MM.1S (cell line): ENCODE results near the gene RIC8A.
"Not testable (repeated sequence)": the region's sequence is repeated elsewhere in the genome, so short reads cannot be mapped to it uniquely, and the experiment has no call there.

Source experiments
- DNase-seq: peaks from one replicate; pipeline ENCODE4 v3.0.0-alpha.2; 2015
- H2AFZ ChIP-seq: fragments of 300-600 bp; sonication (generic); 2 replicates; pipeline ENCODE4 v1.6.0; 2016; ENCODE audit warnings: antibody characterized with exemption, low read length
- H3F3A ChIP-seq: fragments of 300-600 bp; sonication (generic); 2 replicates; pipeline ENCODE4 v1.6.1; 2016; ENCODE audit warnings: mild to moderate bottlenecking, antibody characterized with exemption, low read length, moderate library complexity, mixed read lengths; ENCODE audit not compliant: insufficient read depth
- H3K27ac ChIP-seq: fragments of 300-600 bp; sonication (generic); 2 replicates; pipeline ENCODE4 v1.5.1; 2016; ENCODE audit warnings: mild to moderate bottlenecking, low read length
- H3K27me3 ChIP-seq: fragments of 300-600 bp; sonication (generic); replicated peaks from 2 replicates; pipeline ENCODE4 v1.6.0; 2016; ENCODE audit warnings: low read length; ENCODE audit not compliant: insufficient read depth
- H3K36me3 ChIP-seq: fragments of 300-600 bp; sonication (generic); replicated peaks from 2 replicates; pipeline ENCODE4 v1.6.1; 2016; ENCODE audit warnings: mild to moderate bottlenecking, low read length, mixed read lengths; ENCODE audit not compliant: insufficient read depth
- H3K4me1 ChIP-seq: fragments of 300-600 bp; sonication (generic); 2 replicates; pipeline ENCODE4 v1.6.1; 2016; ENCODE audit warnings: low read length, mixed read lengths
- H3K4me2 ChIP-seq: fragments of 300-600 bp; sonication (generic); 2 replicates; pipeline ENCODE4 v1.6.0; 2016; ENCODE audit warnings: low read depth, low read length
- H3K4me3 ChIP-seq: fragments of 300-600 bp; sonication (generic); 2 replicates; pipeline ENCODE4 v1.5.1; 2016; ENCODE audit warnings: low read length, mixed read lengths
- H3K79me2 ChIP-seq: fragments of 300-600 bp; sonication (generic); 2 replicates; pipeline ENCODE4 v1.6.1; 2016; ENCODE audit warnings: mixed run types, low read length, mixed read lengths
- H3K9ac ChIP-seq: fragments of 300-600 bp; sonication (generic); 2 replicates; pipeline ENCODE4 v1.6.1; 2016; ENCODE audit warnings: low read length, mixed read lengths
- H3K9me2 ChIP-seq: fragments of 300-600 bp; sonication (generic); replicated peaks from 2 replicates; pipeline ENCODE4 v1.6.1; 2016; ENCODE audit warnings: mild to moderate bottlenecking, low read length, mixed read lengths; ENCODE audit not compliant: insufficient read depth
- H3K9me3 ChIP-seq: fragments of 300-600 bp; sonication (generic); replicated peaks from 2 replicates; pipeline ENCODE4 v1.6.1; 2016; ENCODE audit warnings: mild to moderate bottlenecking, low read length, mixed read lengths; ENCODE audit not compliant: insufficient read depth
- H4K20me1 ChIP-seq: fragments of 300-600 bp; sonication (generic); 2 replicates; pipeline ENCODE4 v1.6.1; 2016; ENCODE audit warnings: mild to moderate bottlenecking, low read length, moderate library complexity, mixed read lengths; ENCODE audit not compliant: insufficient read depth
- EZH2 ChIP-seq: fragments of 300-600 bp; sonication (generic); optimal IDR thresholded peaks from 2 replicates; pipeline ENCODE3; 2017; ENCODE audit warnings: low read depth, mild to moderate bottlenecking, antibody characterized with exemption, low read length, mixed read lengths
- EZH2phosphoT487 ChIP-seq: fragments of 300-600 bp; sonication (generic); IDR thresholded peaks from 2 replicates; pipeline ENCODE4 v1.6.1; 2018; ENCODE audit warnings: antibody characterized with exemption, low read length
- TF ChIP-seq, protein P1 (sequence below): fragments of 300-600 bp; sonication (generic); IDR thresholded peaks from 2 replicates; pipeline ENCODE4 v1.5.1; 2016; ENCODE audit warnings: antibody characterized with exemption, low read length, mixed read lengths

The RIC8A gene

DNA sequence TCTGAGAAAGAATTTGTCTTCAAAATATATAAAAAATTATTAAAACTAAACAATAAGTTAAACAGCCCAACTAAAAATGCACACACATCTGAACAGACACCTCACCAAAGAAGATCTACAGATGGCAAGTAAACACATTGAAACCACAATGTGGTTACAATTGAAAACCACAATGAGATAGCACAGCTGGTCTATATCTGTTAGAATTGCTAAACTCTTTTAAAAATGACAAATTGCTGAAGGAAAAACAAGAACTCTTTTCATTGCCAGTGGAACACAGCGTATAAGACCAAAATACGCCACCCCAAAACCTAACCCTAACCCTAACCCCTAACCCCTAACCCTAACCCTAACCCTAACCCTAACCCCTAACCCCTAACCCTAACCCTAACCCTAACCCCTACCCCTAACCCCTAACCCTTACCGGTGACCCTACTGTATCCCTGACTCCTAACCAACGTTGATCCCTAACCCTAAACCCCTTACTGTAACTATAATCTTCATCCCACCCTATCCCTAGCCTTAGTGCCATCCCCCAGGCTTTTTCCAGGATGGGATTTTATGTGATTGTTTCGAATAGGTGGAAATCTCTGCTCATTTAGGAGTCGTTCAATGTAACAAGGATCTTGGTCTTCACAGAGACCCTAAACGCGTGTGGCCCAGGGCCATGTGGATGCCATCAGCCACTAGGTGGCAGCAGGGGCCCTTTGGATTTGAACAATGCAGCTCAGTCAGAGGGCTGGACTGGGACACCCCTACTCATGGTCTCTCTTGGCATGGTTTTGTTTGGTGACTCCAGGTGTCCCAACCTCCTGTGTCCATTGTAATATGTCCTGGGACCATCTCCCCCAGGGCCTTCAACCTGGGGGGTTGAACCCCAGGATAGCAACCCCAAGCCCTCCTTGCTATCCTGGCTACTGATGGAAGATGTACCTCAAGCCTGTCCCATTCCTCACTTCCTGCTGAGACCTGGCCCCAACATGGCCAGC lies 15.7 kb upstream of the RIC8A start:
- TF ChIP-seq, protein P1, sequence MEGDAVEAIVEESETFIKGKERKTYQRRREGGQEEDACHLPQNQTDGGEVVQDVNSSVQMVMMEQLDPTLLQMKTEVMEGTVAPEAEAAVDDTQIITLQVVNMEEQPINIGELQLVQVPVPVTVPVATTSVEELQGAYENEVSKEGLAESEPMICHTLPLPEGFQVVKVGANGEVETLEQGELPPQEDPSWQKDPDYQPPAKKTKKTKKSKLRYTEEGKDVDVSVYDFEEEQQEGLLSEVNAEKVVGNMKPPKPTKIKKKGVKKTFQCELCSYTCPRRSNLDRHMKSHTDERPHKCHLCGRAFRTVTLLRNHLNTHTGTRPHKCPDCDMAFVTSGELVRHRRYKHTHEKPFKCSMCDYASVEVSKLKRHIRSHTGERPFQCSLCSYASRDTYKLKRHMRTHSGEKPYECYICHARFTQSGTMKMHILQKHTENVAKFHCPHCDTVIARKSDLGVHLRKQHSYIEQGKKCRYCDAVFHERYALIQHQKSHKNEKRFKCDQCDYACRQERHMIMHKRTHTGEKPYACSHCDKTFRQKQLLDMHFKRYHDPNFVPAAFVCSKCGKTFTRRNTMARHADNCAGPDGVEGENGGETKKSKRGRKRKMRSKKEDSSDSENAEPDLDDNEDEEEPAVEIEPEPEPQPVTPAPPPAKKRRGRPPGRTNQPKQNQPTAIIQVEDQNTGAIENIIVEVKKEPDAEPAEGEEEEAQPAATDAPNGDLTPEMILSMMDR, result peak; percentile 34
- H3K9ac ChIP-seq, H3F3A ChIP-seq, H4K20me1 ChIP-seq, H3K27me3 ChIP-seq, H3K4me1 ChIP-seq, H3K79me2 ChIP-seq, H3K4me2 ChIP-seq, H2AFZ ChIP-seq, H3K4me3 ChIP-seq, H3K9me3 ChIP-seq, H3K36me3 ChIP-seq, H3K27ac ChIP-seq, H3K9me2 ChIP-seq, DNase-seq: not testable (repeated sequence)

DNA sequence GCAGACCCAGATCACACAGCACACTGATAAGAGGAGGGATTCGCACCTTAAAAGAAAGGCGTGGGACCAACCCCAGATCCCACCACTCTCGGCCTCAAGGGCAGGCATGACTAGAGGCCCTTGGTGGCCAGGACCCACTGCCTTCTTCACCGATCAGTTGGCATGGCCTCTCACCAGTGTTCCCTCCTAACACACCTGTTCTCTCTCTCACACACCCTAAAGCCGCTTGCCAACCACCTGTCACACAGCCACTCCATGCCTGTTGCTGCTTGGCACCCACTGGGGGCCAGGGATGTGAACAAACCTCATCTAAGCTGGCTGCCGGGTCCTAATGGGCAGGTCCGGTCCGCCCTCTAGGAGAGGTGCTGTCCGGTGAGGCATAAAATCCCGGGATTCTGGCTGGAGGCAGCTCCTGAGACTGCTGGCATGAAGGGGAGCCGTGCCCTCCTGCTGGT lies 14.8 kb upstream of the RIC8A start, which contains the start of gene SCGB1C1:
TSS of gene SCGB1C1 (plus strand) at position 405 of the 455 bp plus-strand sequence. CDS start at position 427, 22 bp downstream.
- not testable (repeated sequence) for H3K27me3 ChIP-seq, H3K4me3 ChIP-seq, H3K9me2 ChIP-seq, H4K20me1 ChIP-seq, H3K36me3 ChIP-seq, H3K9ac ChIP-seq, H3F3A ChIP-seq, DNase-seq, H3K4me2 ChIP-seq, H3K9me3 ChIP-seq, H3K4me1 ChIP-seq, H3K79me2 ChIP-seq, H3K27ac ChIP-seq, H2AFZ ChIP-seq

DNA sequence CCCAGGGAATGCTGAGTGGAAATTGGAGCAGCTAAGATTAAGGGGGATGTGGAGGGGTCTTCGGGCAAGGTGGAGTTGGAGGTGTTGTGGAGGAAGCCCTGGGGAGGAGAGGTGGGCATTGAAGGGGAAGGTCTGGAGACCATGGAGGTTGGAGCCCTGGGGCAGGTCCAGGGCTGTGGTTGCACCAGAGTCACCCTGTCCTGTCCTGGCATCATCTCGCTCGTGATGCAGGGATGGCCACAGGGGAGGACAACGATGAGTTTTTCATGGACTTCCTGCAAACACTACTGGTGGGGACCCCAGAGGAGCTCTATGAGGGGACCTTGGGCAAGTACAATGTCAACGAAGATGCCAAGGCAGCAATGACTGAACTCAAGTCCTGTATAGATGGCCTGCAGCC lies 14.0 kb upstream of the RIC8A start:
- not testable (repeated sequence) for H3K9me3 ChIP-seq, H3K36me3 ChIP-seq, H3K4me2 ChIP-seq, DNase-seq, H3K9ac ChIP-seq, H3F3A ChIP-seq, H3K4me1 ChIP-seq, H3K27me3 ChIP-seq, H3K27ac ChIP-seq, H2AFZ ChIP-seq, H3K4me3 ChIP-seq, H3K79me2 ChIP-seq, H3K9me2 ChIP-seq, H4K20me1 ChIP-seq

DNA sequence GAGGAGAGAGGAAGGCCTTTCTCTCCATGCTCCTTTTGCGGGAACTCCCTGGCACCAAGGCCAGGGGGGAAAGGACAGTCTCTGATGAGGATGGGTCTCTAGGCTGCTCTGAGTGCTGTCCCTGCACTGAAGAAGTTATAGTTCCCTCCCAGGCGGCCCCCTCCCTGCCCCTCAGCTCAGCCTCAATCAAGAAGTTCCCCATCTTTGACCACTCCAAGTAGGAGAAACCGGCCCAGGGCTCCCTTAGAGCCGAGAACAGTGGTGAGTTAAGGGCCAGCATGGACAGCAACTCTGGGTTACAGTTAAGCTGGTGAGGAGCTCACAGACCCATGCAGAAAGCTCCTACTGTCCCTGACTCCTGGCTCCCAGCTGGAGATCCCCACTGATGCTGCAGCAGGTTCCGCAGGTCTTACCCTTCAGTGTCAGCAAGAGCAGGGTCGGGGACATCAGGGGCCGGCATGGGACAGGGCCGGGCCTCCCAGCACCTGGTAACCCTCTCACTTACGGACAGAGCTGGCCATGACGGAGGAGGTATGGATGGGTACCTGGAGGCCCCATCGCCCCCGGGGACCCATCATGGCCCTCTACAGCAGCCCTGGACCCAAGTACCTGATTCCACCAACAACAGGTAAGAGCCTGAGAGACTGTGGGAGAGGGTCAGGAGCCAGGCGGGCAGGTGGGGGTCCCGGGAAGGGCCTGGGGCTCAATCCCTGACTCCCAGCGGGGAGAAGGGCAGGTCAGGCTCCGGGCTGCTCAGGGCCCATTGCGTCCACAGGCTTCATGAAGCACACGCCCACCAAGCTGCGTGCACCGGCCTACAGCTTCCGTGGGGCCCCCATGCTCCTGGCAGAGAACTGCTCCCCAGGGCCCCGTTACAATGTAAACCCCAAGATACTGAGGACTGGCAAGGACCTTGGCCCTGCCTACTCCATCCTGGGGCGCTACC lies 10.4 kb upstream of the RIC8A start:
- no peak overlapping the region for H3K27ac ChIP-seq
- no peaks in the 10 kb centered on the region; the same call in 1 of the 2 replicates for H3K27me3 ChIP-seq
- H3F3A ChIP-seq, result no peaks in the 10 kb centered on the region
- H3K4me1 ChIP-seq, result no peaks in the 10 kb centered on the region
- no peaks in the 10 kb centered on the region for H3K9me2 ChIP-seq
- H2AFZ ChIP-seq, result no peak overlapping the region
- no peaks in the 10 kb centered on the region for H3K36me3 ChIP-seq
- no peaks in the 10 kb centered on the region for H4K20me1 ChIP-seq
- H3K4me3 ChIP-seq, result no peak overlapping the region
- no peak overlapping the region for H3K9ac ChIP-seq
- H3K79me2 ChIP-seq, result no peaks in the 10 kb centered on the region
- no peak overlapping the region for H3K4me2 ChIP-seq
- TF ChIP-seq EZH2, result no peak
- TF ChIP-seq EZH2phosphoT487, result no peak
- TF ChIP-seq, protein P1, result no peak
- no peak for DNase-seq
- H3K9me3 ChIP-seq, result no peaks in the 10 kb centered on the region
